GM18520 (cell line): ENCODE data around the gene C1orf52.
A peak's percentile ranks its signal among the peaks of the same experiment; 100 is the strongest.

Source experiments
- ATAC-seq: cut with Tn5 transposase; IDR thresholded peaks from one replicate; pipeline ENCODE4 v1.9.1; 2021; ENCODE audit not compliant: unreplicated experiment

Gene C1orf52

DNA sequence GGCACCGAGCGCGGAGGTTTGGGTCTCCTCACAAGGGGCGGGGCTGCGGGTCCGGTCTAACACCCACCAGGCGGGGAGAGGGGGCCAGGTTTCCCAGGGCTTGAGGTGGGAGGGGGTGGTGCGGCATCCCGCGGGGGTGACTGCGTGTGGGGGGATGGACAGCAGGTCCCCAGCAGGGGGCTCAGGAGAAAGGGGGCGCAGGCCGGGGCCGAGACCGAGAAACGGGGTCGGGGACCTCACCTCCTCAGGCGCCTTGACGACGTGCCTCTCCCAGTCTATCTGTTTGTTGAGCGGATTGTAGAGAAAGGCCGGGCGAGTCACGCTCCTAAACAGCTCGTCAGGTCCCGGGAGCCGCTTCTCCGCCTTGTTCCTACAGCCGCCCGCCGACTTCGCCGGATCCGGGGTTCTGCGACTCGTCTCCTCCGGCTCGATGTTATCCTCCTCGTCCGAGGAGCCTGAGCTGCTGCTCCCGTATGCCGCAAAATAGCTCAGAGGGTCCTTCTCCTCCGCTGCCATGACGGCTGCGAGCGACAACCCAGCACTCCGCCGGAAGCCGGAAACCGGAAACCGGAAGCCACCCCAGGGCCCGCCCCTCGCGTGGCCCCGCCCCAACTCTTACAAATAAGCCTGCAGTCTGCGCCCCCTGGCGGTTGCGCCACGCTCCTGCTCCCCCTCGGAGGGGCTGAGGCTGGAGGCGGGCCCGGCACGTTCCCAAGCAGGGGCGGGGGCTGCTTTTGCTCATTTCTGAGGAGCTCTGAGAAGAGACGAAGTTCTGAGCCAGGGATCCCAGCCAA is at the start of gene C1orf52:
Gene C1orf52 (minus strand): TSS at position 545 of the 794 bp plus-strand sequence. CDS start 29 bp downstream, at position 516.
- peak; percentile 94 for ATAC-seq

- no peak for ATAC-seq
These were observed 49.4 kb upstream of the C1orf52 start for GRCh38 chr1:85308833-85309350.

DNA sequence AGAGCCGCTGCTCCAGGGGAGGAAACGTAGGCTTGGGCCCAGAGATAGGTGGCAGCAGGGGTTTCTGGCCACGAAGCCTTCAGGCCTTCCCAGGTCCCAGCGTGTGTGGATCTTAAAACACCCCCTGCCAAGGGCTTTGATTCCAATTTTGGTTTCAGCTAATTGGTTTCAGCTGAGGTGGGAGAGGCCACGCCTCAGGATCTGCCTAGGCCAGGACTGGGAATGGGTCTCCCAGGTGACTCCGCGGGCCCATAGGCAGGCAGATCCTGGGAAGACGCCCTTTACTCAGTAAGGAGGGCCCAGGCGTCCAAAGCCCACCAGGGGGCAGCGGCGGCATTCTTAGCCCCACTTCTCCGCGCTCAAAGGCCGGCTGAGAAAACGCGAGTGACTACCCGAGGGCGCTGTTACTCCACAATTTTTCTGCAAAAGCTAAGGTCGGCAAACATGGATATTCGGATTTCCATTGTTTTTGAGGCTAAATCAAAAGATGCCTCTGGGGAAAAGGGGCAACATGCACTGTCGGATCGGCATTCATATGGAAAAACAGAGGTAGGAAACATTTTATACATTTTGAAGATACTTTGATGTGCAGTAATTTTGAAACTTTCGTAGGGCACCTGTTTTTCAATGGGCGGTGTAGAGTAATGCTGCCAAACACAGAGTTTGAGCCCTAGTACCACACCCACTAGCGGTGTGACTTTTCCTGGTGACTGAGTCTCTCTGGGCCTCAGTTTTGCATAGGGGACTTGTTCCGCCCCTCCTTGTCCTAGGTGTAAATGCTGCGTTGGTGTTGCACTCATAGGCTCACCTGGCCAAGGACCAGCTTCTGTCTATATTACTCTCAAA is 48.7 kb upstream of the C1orf52 start:
- ATAC-seq = peak; percentile 62

DNA sequence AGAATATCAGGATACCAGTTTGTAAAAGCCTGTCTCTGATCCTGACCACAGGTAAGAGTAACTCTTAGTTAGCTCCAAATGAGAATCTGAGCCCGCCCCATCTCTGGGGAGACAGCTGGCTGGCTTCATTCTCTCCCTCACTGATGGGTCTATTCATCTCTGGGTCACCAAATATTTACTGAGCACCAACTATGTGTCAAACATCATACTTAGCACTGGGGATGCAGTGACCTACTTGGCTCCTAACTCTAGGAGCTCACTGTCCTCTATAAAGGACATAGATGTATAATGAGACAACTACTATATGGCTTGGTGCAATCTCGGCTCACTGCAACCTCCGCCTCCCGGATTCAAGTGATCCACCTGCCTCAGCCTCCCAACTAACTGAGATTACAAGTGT is 46.8 kb upstream of the C1orf52 start:
- no peak for ATAC-seq

DNA sequence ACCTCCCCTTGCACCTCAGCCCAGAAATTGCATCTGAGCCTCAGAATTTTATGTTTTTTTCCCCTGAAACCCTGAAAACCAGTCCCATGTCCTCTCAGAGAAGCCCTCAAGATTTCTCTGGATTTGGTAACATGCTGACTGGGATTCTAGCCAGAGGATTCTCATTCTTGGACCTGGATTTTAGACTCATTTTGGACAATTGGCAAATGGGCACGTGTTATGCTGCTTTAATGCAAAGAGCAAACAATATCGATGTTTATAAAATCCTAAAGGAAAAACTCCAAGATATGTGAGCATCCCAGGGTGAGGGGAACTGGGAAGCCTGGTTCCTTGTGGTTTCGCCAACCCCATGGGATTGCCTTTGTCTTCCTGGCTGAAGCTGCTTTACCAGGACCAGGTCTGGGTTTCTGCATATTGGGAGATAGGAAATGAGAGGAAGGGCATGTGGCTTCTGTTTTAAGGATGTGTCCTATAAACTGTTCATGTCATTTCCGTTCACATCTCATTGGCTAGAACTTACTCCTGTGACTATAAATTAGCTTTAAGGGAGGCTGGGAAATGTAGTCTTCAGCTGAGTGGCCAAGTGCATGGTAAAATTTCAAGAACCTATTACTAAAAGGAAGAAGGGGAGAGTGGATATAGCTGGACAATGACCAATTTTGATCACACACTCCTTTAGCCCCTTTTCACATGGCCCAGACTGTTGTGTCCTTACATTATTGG is 44.1 kb upstream of the C1orf52 start:
- no peak for ATAC-seq

GRCh38 chr1:85300140-85300539 is 40.7 kb upstream of the C1orf52 start:
- ATAC-seq = no peak

GRCh38 chr1:85297855-85298629 is 38.6 kb upstream of the C1orf52 start:
- peak; percentile 96 for ATAC-seq

DNA sequence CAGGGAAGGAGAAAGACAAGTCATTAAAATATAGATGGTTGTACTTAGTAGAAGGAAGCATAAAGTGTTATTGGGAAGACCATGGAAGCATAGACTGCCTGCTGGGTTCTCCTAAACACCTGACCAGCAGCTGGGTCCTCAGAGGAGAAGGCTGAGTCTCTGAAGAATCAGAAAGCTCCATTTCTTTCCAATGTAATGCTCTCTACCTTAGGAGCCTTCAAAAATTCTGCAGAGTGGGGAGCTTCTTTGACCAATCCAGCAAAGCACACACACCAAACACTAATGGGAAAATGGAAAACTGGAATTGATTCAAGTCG is 38.0 kb upstream of the C1orf52 start:
- ATAC-seq = no peak

- no peak for ATAC-seq
These were observed 37.5 kb upstream of the C1orf52 start for GRCh38 chr1:85296980-85297379.

DNA sequence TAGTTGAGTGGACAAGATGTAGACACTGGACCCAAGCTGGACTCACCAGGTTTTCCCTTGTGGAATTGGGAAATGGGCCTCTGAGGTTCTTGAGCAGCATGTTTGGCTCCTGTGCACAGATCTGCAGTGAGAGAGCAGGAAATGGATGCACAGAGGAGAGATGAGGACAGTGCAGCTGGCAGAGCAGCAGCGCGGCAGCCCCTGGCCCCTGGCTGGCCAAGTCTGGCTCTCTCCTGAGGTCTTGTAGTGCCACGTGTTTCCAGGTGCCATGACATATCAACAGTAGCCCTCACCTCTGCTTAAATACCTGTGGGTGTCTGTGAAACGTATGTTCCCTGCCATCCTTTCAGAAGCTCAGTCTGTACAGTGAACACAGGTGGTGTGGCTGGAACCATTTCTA is 36.2 kb upstream of the C1orf52 start:
- ATAC-seq = no peak

- ATAC-seq = no peak
These were observed 35.6 kb upstream of the C1orf52 start for GRCh38 chr1:85295006-85295431.

GRCh38 chr1:85290826-85291225 is 31.4 kb upstream of the C1orf52 start:
- ATAC-seq = no peak

GRCh38 chr1:85289848-85290335 is 30.4 kb upstream of the C1orf52 start:
- ATAC-seq = no peak

- no peak for ATAC-seq
These were observed 29.9 kb upstream of the C1orf52 start for GRCh38 chr1:85289207-85289847.

- ATAC-seq = no peak
These were observed 24.7 kb upstream of the C1orf52 start for GRCh38 chr1:85284202-85284601.

GRCh38 chr1:85283475-85284199 is 24.2 kb upstream of the C1orf52 start:
- no peak for ATAC-seq

GRCh38 chr1:85282424-85282823 is 23.0 kb upstream of the C1orf52 start:
- ATAC-seq = no peak

DNA sequence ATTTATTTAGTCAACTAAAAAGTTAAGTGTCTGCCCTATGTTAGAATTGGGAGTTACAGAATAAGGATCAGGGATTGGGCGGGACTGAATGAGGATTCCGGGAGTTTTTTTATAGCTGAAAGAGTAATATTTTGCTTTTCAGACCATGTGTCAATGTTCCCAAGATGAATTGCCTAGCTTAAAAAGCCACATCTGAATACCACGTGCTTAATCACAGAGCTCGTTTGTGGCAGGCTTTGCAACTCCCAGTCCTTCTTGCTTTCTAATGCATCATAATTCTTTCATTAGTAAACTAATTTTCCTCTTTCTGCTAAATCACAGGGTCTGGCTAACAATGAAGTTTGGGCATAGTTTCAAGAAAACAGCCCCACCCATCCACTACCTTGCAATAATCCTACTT is 21.2 kb upstream of the C1orf52 start:
- no peak for ATAC-seq

DNA sequence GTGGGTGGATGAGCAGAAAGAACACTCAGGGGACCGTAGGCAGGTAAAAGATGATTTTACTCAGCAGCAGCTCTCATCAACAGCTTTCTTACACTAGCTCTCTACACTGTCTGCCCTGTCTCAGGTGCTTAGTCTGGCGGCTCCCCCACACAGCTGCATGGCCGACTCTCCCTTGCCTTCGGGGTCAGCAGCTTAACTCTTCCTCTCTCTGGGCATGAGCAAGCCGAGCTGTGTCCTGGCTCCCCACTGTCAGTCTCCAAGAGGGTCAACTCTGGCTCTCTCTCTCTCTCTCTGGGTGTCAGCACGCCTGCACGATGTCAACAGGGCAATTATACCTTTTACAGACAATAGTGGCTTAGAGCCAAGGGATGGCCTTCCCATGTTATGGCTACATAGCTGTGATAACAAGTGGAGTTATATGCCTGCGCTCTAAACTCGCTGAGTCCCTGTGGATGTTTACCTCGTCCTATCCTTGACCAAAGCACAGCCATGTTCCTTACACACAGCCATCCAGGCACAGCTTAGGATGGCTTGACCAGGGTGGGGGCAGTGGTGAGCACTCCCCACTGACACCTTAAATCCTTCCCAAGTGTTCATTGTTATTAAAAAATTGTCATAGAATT is 20.1 kb upstream of the C1orf52 start:
- ATAC-seq = no peak
